HG03159 (cell line): Measurements from ENCODE around the gene TMEM108.

Source experiments
- ATAC-seq: cut with Tn5 transposase; IDR thresholded peaks from one replicate; pipeline ENCODE4 v1.9.1; 2021; ENCODE audit warnings: mild to moderate bottlenecking, moderate library complexity; ENCODE audit not compliant: unreplicated experiment

Gene TMEM108

GRCh38 chr3:133053532-133053931 lies 15.3 kb downstream of the TMEM108 start:
- ATAC-seq = no peak

GRCh38 chr3:133054586-133054985 lies 16.4 kb downstream of the TMEM108 start:
- no peak for ATAC-seq

GRCh38 chr3:133055339-133055738 lies 17.1 kb downstream of the TMEM108 start:
- no peak for ATAC-seq

GRCh38 chr3:133058243-133058642 lies 20.1 kb downstream of the TMEM108 start:
- no peak for ATAC-seq

- ATAC-seq = no peak
These were observed 20.6 kb downstream of the TMEM108 start for GRCh38 chr3:133058831-133059230.

GRCh38 chr3:133065193-133065961 lies 27.2 kb downstream of the TMEM108 start:
- no peak for ATAC-seq

- ATAC-seq = no peak
These were observed 27.8 kb downstream of the TMEM108 start for GRCh38 chr3:133066026-133066425.

- ATAC-seq = no peak
These were observed 31.5 kb downstream of the TMEM108 start for GRCh38 chr3:133069556-133070286.

- no peak for ATAC-seq
These were observed 36.8 kb downstream of the TMEM108 start for GRCh38 chr3:133074977-133075376.

- no peak for ATAC-seq
These were observed 39.5 kb downstream of the TMEM108 start for GRCh38 chr3:133077688-133078087.

- no peak for ATAC-seq
These were observed 41.4 kb downstream of the TMEM108 start for GRCh38 chr3:133079621-133080020.

- ATAC-seq = no peak
These were observed 42.8 kb downstream of the TMEM108 start for GRCh38 chr3:133081016-133081415.

- no peak for ATAC-seq
These were observed 45.2 kb downstream of the TMEM108 start for GRCh38 chr3:133083395-133083794.

GRCh38 chr3:133089906-133090485 lies 51.8 kb downstream of the TMEM108 start:
- no peak for ATAC-seq

GRCh38 chr3:133092681-133093080 lies 54.5 kb downstream of the TMEM108 start:
- no peak for ATAC-seq

GRCh38 chr3:133093366-133093765 lies 55.2 kb downstream of the TMEM108 start:
- ATAC-seq = no peak

- ATAC-seq = no peak
These were observed 58.9 kb downstream of the TMEM108 start for GRCh38 chr3:133096900-133097613.

- no peak for ATAC-seq
These were observed 65.5 kb downstream of the TMEM108 start for GRCh38 chr3:133103706-133104105.

- no peak for ATAC-seq
These were observed 68.0 kb downstream of the TMEM108 start for GRCh38 chr3:133106169-133106568.

GRCh38 chr3:133112666-133113065 lies 74.5 kb downstream of the TMEM108 start:
- no peak for ATAC-seq

GRCh38 chr3:133113526-133113925 lies 75.3 kb downstream of the TMEM108 start:
- no peak for ATAC-seq
